Measurements from ENCODE around the gene KRTAP24-1.

KRTAP24-1 gene

GRCh38 chr21:30269803-30270530 lies 12.8 kb downstream of the KRTAP24-1 start:
- TF ChIP-seq MYC (IDR thresholded peaks at IDR 0.05; ENCODE audit: low read depth, low read length) (no peak), MAX (IDR thresholded peaks at IDR 0.05; ENCODE audit: low read depth, low read length) (no peak)
- H3K4me3 ChIP-seq (ENCODE audit: low read depth, low read length), result no peak overlapping the region
- DNase-seq (ENCODE audit: low read depth), result no peak

DNA sequence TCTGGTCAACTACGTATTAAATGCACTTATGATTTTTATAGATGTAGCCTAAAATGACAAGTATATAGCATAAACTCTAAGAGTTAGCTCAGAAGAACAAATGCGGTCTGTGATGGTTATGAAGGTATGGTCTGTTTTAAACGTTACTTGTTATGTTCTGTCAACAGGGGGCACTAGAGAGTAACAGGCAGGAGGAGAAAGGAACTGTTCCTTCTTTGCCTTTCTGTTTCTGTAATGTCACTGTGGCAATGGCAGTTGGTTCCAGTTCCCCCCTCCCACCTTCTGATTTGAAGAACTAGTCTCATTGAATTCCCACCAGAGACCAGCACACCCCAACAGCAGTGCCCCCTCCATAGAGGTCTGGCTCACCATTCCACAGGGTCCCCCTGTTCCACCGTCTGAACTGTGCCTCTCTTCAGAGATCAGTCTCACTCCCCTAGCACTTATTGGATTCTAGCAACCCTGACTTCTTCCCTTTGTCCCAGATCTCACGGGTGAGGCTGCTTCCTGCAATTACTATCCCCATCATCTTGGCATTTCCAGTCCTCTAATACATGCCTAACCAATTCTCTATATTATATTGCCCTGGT lies 14.0 kb downstream of the KRTAP24-1 start:
- no peak overlapping the region for H3K4me3 ChIP-seq (ENCODE audit: low read depth, low read length)
- DNase-seq (ENCODE audit: low read depth), result peak; percentile 59
- TF ChIP-seq MAX (IDR thresholded peaks at IDR 0.05; ENCODE audit: low read depth, low read length) (no peak), MYC (IDR thresholded peaks at IDR 0.05; ENCODE audit: low read depth, low read length) (no peak), POLR2A (IDR thresholded peaks at IDR 0.05; ENCODE audit: extremely low read depth, insufficient read length) (no peak), CTCF (IDR thresholded peaks at IDR 0.05; ENCODE audit: low read depth, low read length) (peak; percentile 48)

DNA sequence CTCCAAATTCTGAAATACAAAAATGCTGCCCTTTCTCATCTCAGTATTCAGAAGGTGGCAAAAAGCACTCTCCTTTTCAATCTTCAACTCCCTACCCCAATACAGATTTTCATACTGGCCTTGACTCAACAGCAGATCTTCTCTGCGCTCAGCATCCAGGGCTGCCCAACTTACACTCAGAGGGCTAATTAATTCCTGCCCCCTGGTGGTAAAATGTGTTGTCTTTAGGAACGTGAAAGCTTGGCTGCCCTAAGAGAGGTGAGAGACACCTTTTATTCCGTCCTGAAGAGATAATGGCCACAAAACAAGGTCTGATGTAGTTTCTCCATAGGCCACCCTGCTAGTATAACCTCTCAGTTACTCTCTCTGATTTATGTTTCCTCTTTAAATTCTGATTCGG lies 25.0 kb downstream of the KRTAP24-1 start:
- H3K4me3 ChIP-seq (ENCODE audit: low read depth, low read length), result no peak overlapping the region
- peak; percentile 41 for DNase-seq (ENCODE audit: low read depth)
- TF ChIP-seq MAX (IDR thresholded peaks at IDR 0.05; ENCODE audit: low read depth, low read length) (no peak), CTCF (IDR thresholded peaks at IDR 0.05; ENCODE audit: low read depth, low read length) (peak; percentile 32)

- no peak for TF ChIP-seq MAX (IDR thresholded peaks at IDR 0.05; ENCODE audit: low read depth, low read length)
- TF ChIP-seq POLR2A (IDR thresholded peaks at IDR 0.05; ENCODE audit: extremely low read depth, insufficient read length), result no peak
- no peak for TF ChIP-seq CTCF (IDR thresholded peaks at IDR 0.05; ENCODE audit: low read depth, low read length)
- no peak for TF ChIP-seq MYC (IDR thresholded peaks at IDR 0.05; ENCODE audit: low read depth, low read length)
- no peak overlapping the region for H3K4me3 ChIP-seq (ENCODE audit: low read depth, low read length)
- DNase-seq (ENCODE audit: low read depth), result no peak
Measured at GRCh38 chr21:30256100-30256499, 26.6 kb downstream of the KRTAP24-1 start.

DNA sequence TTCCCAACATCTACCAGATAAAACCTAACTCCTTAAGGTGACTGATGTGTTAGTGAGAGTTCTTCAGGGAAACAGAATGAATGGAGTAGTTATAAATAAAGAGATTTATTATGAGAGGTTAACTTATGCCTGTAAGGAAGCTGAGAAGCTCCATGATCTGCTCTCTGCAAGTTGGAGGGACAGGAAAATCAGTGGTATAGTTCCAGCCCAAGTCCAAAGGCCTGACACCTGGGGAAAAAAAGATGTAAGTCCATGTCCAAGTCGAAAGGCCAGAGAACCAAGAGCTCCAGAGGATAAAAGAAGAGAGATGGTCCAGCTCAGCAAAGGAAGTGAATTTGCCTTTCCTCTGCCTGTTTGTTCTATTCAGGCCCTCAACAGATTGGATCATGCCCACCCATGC lies 27.1 kb downstream of the KRTAP24-1 start:
- no peak for TF ChIP-seq MYC (IDR thresholded peaks at IDR 0.05; ENCODE audit: low read depth, low read length)
- TF ChIP-seq MAX (IDR thresholded peaks at IDR 0.05; ENCODE audit: low read depth, low read length), result no peak
- no peak for TF ChIP-seq CTCF (IDR thresholded peaks at IDR 0.05; ENCODE audit: low read depth, low read length)
- TF ChIP-seq POLR2A (IDR thresholded peaks at IDR 0.05; ENCODE audit: extremely low read depth, insufficient read length), result no peak
- H3K4me3 ChIP-seq (ENCODE audit: low read depth, low read length), result no peak overlapping the region
- DNase-seq (ENCODE audit: low read depth), result no peak

DNA sequence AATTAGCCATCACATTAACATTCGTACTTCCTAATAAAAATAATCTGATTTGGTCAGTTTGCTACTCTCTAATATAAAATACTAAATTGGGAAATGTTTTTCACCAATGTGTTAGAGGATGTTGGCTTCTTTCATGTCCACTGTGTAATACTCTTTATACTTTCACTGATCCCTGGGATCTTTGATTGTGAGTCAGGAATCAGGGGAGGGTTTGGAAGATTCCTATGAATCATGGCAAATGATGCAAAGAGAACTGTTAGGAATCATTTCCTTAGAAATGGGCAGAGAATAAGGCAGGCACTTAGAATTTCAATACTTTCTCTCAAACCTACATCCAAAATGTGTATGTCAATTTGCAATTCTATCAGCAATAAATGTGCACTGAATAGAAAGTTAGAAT lies 31.0 kb downstream of the KRTAP24-1 start:
- no peak overlapping the region for H3K4me3 ChIP-seq (ENCODE audit: low read depth, low read length)
- TF ChIP-seq POLR2A (IDR thresholded peaks at IDR 0.05; ENCODE audit: extremely low read depth, insufficient read length), result no peak
- no peak for TF ChIP-seq MAX (IDR thresholded peaks at IDR 0.05; ENCODE audit: low read depth, low read length)
- no peak for TF ChIP-seq CTCF (IDR thresholded peaks at IDR 0.05; ENCODE audit: low read depth, low read length)
- TF ChIP-seq MYC (IDR thresholded peaks at IDR 0.05; ENCODE audit: low read depth, low read length), result no peak
- no peak for DNase-seq (ENCODE audit: low read depth)

Data from NB4 (cell line).